HK-2 (cell line): ENCODE data around the gene SUGP2.

Source experiments
- DNase-seq: peaks from one replicate; pipeline ENCODE4 v3.0.0-alpha.2; 2018; ENCODE audit not compliant: unreplicated experiment

SUGP2 gene

GRCh38 chr19:19033426-19034203 is at the start of gene SUGP2, which contains the start of gene ARMC6:
Gene SUGP2, minus strand, starts transcription at chr19:19033517. Its CDS starts 2,446 bp downstream, at chr19:19031071.
Gene ARMC6, plus strand, starts transcription at chr19:19033603. Its CDS starts 607 bp downstream, at chr19:19034210.
- DNase-seq, result peak; percentile 92

- no peak for DNase-seq
Observed at GRCh38 chr19:19081642-19082151, 48.4 kb upstream of the SUGP2 start.

- no peak for DNase-seq
Observed at GRCh38 chr19:19079571-19079970, 46.3 kb upstream of the SUGP2 start.

GRCh38 chr19:19078801-19079200 is 45.5 kb upstream of the SUGP2 start:
- no peak for DNase-seq

GRCh38 chr19:19077103-19077502 is 43.8 kb upstream of the SUGP2 start:
- DNase-seq, result no peak

GRCh38 chr19:19076476-19076875 is 43.2 kb upstream of the SUGP2 start:
- no peak for DNase-seq

GRCh38 chr19:19075126-19075525 is 41.8 kb upstream of the SUGP2 start:
- no peak for DNase-seq

- no peak for DNase-seq
Observed at GRCh38 chr19:19074196-19074882, 41.0 kb upstream of the SUGP2 start.

- DNase-seq, result no peak
Observed at GRCh38 chr19:19071897-19072296, 38.6 kb upstream of the SUGP2 start.

- DNase-seq, result no peak
Observed at GRCh38 chr19:19068659-19069654, 35.6 kb upstream of the SUGP2 start.

- DNase-seq, result no peak
Observed at GRCh38 chr19:19067276-19068072, 34.2 kb upstream of the SUGP2 start.

GRCh38 chr19:19064811-19065745 is 31.8 kb upstream of the SUGP2 start:
- no peak for DNase-seq

- no peak for DNase-seq
Observed at GRCh38 chr19:19064098-19064722, 30.9 kb upstream of the SUGP2 start.

GRCh38 chr19:19063183-19064097 is 30.1 kb upstream of the SUGP2 start, which contains the start of gene SLC25A42:
Gene SLC25A42, plus strand, starts transcription at chr19:19063994. Its CDS starts 32,131 bp downstream, at chr19:19096125.
- peak; percentile 100 for DNase-seq

- DNase-seq, result peak; percentile 47
Observed at GRCh38 chr19:19062454-19063182, 29.3 kb upstream of the SUGP2 start.

- no peak for DNase-seq
Observed at GRCh38 chr19:19061506-19061905, 28.2 kb upstream of the SUGP2 start.
